ENCODE data around the gene TFPT. TPM values are rescaled to one million over a fixed set of nuclear protein-coding genes. Genes with fewer than 3 reads are reported as not detected.
A peak's percentile ranks its signal among the peaks of the same experiment; 100 is the strongest.

TFPT gene
- total and polyA plus RNA-seq, 2 of the 13 experiments (the other 11 are each of a cell fraction or from before 2014, with no cell fraction given): 8.4 to 10.7 TPM

DNA sequence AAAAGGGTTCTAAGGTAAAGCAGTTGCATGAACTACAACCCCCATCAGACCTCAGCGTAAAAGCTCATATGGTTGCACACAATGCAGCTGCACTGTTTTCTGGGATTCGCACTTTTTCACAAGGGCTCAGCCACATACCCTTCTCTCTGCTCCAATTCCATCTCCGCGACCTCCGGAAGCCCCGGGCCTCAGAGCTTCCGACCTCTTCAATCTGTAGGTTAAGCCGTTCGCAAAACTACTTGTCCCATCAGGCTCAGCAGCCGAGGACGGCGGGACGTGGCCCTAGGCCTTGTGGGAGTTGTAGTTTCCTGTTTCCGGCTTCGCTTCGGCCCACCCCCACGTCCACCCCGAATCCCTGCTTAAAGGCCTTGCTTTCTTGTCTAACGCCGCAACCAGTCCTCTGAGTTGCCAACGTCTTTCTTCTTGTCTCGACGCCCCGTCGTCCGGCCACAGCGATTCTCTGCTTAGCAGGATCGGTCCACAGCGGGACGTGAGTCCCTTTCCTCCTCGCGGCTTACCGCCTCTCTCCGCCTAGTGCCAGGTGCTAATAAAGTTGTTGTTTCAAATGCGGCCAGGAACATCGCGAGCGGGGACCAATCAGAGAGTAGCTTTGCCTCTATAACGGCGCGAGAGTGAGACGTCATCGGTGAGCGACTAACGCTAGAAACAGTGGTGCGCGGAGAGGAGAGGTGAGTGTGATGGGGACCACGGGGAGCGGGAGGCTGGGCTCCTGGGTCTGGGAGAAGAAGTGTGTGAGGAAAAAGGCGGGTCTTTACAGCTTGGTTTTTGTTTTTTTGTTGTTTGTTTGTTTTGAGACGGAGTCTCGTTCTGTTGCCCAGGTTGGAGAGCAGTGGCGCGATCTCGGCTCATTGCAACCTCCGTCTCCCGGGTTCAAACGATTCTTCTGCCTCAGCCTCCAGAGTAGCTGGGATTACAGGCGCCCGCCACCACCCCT, at the start of gene TFPT, which contains the start of gene PRPF31 (continued):
- TF ChIP-seq, protein P1, sequence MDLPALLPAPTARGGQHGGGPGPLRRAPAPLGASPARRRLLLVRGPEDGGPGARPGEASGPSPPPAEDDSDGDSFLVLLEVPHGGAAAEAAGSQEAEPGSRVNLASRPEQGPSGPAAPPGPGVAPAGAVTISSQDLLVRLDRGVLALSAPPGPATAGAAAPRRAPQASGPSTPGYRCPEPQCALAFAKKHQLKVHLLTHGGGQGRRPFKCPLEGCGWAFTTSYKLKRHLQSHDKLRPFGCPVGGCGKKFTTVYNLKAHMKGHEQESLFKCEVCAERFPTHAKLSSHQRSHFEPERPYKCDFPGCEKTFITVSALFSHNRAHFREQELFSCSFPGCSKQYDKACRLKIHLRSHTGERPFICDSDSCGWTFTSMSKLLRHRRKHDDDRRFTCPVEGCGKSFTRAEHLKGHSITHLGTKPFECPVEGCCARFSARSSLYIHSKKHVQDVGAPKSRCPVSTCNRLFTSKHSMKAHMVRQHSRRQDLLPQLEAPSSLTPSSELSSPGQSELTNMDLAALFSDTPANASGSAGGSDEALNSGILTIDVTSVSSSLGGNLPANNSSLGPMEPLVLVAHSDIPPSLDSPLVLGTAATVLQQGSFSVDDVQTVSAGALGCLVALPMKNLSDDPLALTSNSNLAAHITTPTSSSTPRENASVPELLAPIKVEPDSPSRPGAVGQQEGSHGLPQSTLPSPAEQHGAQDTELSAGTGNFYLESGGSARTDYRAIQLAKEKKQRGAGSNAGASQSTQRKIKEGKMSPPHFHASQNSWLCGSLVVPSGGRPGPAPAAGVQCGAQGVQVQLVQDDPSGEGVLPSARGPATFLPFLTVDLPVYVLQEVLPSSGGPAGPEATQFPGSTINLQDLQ (CRISPR knock-in tag; IDR thresholded peaks at IDR 0.05): no peak
- TF ChIP-seq SPEN (CRISPR knock-in tag; IDR thresholded peaks at IDR 0.05; ENCODE audit: low read depth) (peak; percentile 97), ZFY (CRISPR knock-in tag; IDR thresholded peaks at IDR 0.05) (peak; percentile 100), CHCHD3 (CRISPR knock-in tag; IDR thresholded peaks at IDR 0.05) (no peak), ZNF350 (CRISPR knock-in tag; IDR thresholded peaks at IDR 0.05; ENCODE audit: borderline replicate concordance, low read depth) (peak; percentile 88; the same call in 1 of the 2 replicates), ZKSCAN5 (CRISPR knock-in tag; IDR thresholded peaks at IDR 0.05) (no peak), ZNF83 (CRISPR knock-in tag; IDR thresholded peaks at IDR 0.05; ENCODE audit: borderline replicate concordance) (no peak), ZNF816 (CRISPR knock-in tag; IDR thresholded peaks at IDR 0.05; ENCODE audit: borderline replicate concordance) (peak; percentile 81), ELF4 (CRISPR knock-in tag; IDR thresholded peaks at IDR 0.05; ENCODE audit: borderline replicate concordance) (no peak), ISL2 (CRISPR knock-in tag; IDR thresholded peaks at IDR 0.05) (peak; percentile 52), YY1 (IDR thresholded peaks at IDR 0.05; ENCODE audit: insufficient read depth, insufficient replicate concordance, low read depth, low read length) (peak; percentile 68), ZMYM2 (CRISPR knock-in tag; IDR thresholded peaks at IDR 0.05) (no peak), DMAP1 (CRISPR knock-in tag; IDR thresholded peaks at IDR 0.05) (peak; percentile 82), ZSCAN29 (CRISPR knock-in tag; conservative IDR thresholded peaks at IDR 0.05) (peak; percentile 86; the same call in 1 of the 2 replicates)
- TF ChIP-seq, protein P2, sequence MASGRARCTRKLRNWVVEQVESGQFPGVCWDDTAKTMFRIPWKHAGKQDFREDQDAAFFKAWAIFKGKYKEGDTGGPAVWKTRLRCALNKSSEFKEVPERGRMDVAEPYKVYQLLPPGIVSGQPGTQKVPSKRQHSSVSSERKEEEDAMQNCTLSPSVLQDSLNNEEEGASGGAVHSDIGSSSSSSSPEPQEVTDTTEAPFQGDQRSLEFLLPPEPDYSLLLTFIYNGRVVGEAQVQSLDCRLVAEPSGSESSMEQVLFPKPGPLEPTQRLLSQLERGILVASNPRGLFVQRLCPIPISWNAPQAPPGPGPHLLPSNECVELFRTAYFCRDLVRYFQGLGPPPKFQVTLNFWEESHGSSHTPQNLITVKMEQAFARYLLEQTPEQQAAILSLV (CRISPR knock-in tag; IDR thresholded peaks at IDR 0.05; ENCODE audit: borderline replicate concordance): peak; percentile 74; the same call in 1 of the 2 replicates
- TF ChIP-seq, protein P3, sequence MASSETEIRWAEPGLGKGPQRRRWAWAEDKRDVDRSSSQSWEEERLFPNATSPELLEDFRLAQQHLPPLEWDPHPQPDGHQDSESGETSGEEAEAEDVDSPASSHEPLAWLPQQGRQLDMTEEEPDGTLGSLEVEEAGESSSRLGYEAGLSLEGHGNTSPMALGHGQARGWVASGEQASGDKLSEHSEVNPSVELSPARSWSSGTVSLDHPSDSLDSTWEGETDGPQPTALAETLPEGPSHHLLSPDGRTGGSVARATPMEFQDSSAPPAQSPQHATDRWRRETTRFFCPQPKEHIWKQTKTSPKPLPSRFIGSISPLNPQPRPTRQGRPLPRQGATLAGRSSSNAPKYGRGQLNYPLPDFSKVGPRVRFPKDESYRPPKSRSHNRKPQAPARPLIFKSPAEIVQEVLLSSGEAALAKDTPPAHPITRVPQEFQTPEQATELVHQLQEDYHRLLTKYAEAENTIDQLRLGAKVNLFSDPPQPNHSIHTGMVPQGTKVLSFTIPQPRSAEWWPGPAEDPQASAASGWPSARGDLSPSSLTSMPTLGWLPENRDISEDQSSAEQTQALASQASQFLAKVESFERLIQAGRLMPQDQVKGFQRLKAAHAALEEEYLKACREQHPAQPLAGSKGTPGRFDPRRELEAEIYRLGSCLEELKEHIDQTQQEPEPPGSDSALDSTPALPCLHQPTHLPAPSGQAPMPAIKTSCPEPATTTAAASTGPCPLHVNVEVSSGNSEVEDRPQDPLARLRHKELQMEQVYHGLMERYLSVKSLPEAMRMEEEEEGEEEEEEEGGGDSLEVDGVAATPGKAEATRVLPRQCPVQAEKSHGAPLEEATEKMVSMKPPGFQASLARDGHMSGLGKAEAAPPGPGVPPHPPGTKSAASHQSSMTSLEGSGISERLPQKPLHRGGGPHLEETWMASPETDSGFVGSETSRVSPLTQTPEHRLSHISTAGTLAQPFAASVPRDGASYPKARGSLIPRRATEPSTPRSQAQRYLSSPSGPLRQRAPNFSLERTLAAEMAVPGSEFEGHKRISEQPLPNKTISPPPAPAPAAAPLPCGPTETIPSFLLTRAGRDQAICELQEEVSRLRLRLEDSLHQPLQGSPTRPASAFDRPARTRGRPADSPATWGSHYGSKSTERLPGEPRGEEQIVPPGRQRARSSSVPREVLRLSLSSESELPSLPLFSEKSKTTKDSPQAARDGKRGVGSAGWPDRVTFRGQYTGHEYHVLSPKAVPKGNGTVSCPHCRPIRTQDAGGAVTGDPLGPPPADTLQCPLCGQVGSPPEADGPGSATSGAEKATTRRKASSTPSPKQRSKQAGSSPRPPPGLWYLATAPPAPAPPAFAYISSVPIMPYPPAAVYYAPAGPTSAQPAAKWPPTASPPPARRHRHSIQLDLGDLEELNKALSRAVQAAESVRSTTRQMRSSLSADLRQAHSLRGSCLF (CRISPR knock-in tag; IDR thresholded peaks at IDR 0.05; ENCODE audit: borderline replicate concordance): no peak
